H1 (cell line): ENCODE measurements around the gene AIG1. TPM values are rescaled to one million over a fixed set of nuclear protein-coding genes. Genes with fewer than 3 reads are reported as not detected.

ENCODE experiments used
- CTCF ChIA-PET: fragments of 300-600 bp; sonication (Branson Sonifier 250); formaldehyde crosslinking; loops from one replicate; lab custom pipeline; 2021; ENCODE audit not compliant: partially characterized antibody; lab: Charles Lee
- POLR2A ChIA-PET: fragments of 300-600 bp; sonication (Branson Sonifier 250); formaldehyde crosslinking; loops from one replicate; lab custom pipeline; 2021; ENCODE audit warnings: inconsistent platforms; ENCODE audit not compliant: partially characterized antibody; lab: Charles Lee
- DNase-seq, 2 experiments: peaks; one replicate each; pipeline versions ENCODE4 v3.0.0 to v3.0.0-alpha.2; 2010 to 2022; ENCODE audit warnings: low spot score in 2 of 2, low read depth in 1 of 2, mixed read lengths in 1 of 2
- FAIRE-seq: peaks from 2 replicates; lab custom pipeline; 2011; peaks lifted over from hg19 to GRCh38; lab: Jason Lieb, UNC
- H2AFZ ChIP-seq: 2 replicates; pipeline ENCODE4 v1.8.1; 2012; ENCODE audit warnings: low read length, inconsistent platforms
- H2AK5ac ChIP-seq: 2 replicates; pipeline ENCODE4 v1.6.1; 2013; ENCODE audit warnings: low read depth, low read length
- H2BK120ac ChIP-seq: replicated peaks from 2 replicates; pipeline ENCODE3; 2013; ENCODE audit warnings: low read depth, low read length, inconsistent platforms
- H2BK12ac ChIP-seq: 2 replicates; pipeline ENCODE4 v1.6.1; 2013; ENCODE audit warnings: low read depth, low read length
- H2BK15ac ChIP-seq: 2 replicates; pipeline ENCODE4 v1.6.1; 2013; ENCODE audit warnings: low read length
- H2BK20ac ChIP-seq: 2 replicates; pipeline ENCODE4 v1.6.1; 2013; ENCODE audit warnings: low read length
- H2BK5ac ChIP-seq: 2 replicates; pipeline ENCODE4 v1.6.1; 2013; ENCODE audit warnings: low read depth, low read length
- H3K14ac ChIP-seq: 2 replicates; pipeline ENCODE4 v1.6.1; 2013; ENCODE audit warnings: inconsistent platforms; ENCODE audit not compliant: insufficient read length
- H3K18ac ChIP-seq: 2 replicates; pipeline ENCODE4 v1.6.1; 2013; ENCODE audit warnings: low read length; ENCODE audit errors: extremely low read depth
- H3K23ac ChIP-seq: 2 replicates; pipeline ENCODE4 v1.6.1; 2013; ENCODE audit warnings: inconsistent platforms; ENCODE audit not compliant: insufficient read length
- H3K23me2 ChIP-seq: 2 replicates; pipeline ENCODE4 v1.6.1; 2013; ENCODE audit warnings: low read depth, low read length
- H3K27ac ChIP-seq: 2 replicates; pipeline ENCODE4 v1.6.1; 2011; ENCODE audit warnings: low read depth, low read length, inconsistent platforms
- H3K27me3 ChIP-seq, 4 experiments: replicated peaks in 1 of 4; 1 replicate in 1 of 4; 2 replicates in 3 of 4; pipeline versions ENCODE4 v1.6.1 to v1.8.1; 2011 to 2013; ENCODE audit warnings: low read length in 3 of 4, mild to moderate bottlenecking in 3 of 4, inconsistent platforms in 2 of 4, mixed read lengths in 2 of 4, moderate library complexity in 1 of 4; ENCODE audit not compliant: control insufficient read depth in 3 of 4, insufficient read depth in 3 of 4; ENCODE audit errors: extremely low read depth in 1 of 4
- H3K36me3 ChIP-seq, 4 experiments: 2 replicates each; pipeline versions ENCODE4 v1.6.1 to v1.8.1; 2011 to 2013; ENCODE audit warnings: mild to moderate bottlenecking in 4 of 4, low read length in 3 of 4, moderate library complexity in 2 of 4, control low read depth in 1 of 4, inconsistent platforms in 1 of 4; ENCODE audit not compliant: insufficient read depth in 4 of 4, control insufficient read depth in 2 of 4
- H3K4ac ChIP-seq: replicated peaks from 2 replicates; pipeline ENCODE3; 2013; ENCODE audit warnings: low read length, low read depth, mixed read lengths, inconsistent platforms; ENCODE audit not compliant: insufficient read length
- H3K4me1 ChIP-seq, 4 experiments: replicated peaks in 1 of 4; 1 replicate in 1 of 4; 2 replicates in 3 of 4; pipeline versions ENCODE4 v1.6.1 to v1.8.1; 2011 to 2013; ENCODE audit warnings: low read length in 3 of 4, inconsistent platforms in 2 of 4, mixed read lengths in 1 of 4; ENCODE audit not compliant: insufficient read depth in 4 of 4, control insufficient read depth in 3 of 4
- H3K4me2 ChIP-seq, 2 experiments: 2 replicates each; pipeline versions ENCODE4 v1.6.1 to v1.8.1; 2011 to 2013; ENCODE audit warnings: low read depth in 2 of 2, low read length in 2 of 2, control low read depth in 1 of 2, inconsistent platforms in 1 of 2, mild to moderate bottlenecking in 1 of 2; ENCODE audit not compliant: insufficient read depth in 1 of 2
- H3K4me3 ChIP-seq, 4 experiments: fragments of 200-600, 300-600 bp in 1 of 4; sonication (generic), shearing (Covaris generic), sonication (Bioruptor Twin) in 1 of 4; 2 replicates each; pipeline versions ENCODE4 v1.5.1 to v1.8.1; 2011 to 2016; ENCODE audit warnings: low read length in 4 of 4, low read depth in 3 of 4, control low read depth in 2 of 4, inconsistent platforms in 2 of 4, mild to moderate bottlenecking in 2 of 4, mixed read lengths in 1 of 4, moderate library complexity in 1 of 4; ENCODE audit not compliant: insufficient read depth in 2 of 4; ENCODE audit errors: extremely low read depth in 1 of 4
- H3K56ac ChIP-seq: replicated peaks from 2 replicates; pipeline ENCODE3; 2013; ENCODE audit warnings: low read depth, mild to moderate bottlenecking, mixed read lengths, low read length, inconsistent platforms; ENCODE audit not compliant: insufficient read length
- H3K79me1 ChIP-seq: 2 replicates; pipeline ENCODE4 v1.6.1; 2013; ENCODE audit warnings: low read depth, low read length, control low read depth
- H3K79me2 ChIP-seq, 2 experiments: 2 replicates each; pipeline versions ENCODE4 v1.6.1 to v1.8.1; 2012 to 2013; ENCODE audit warnings: low read length in 2 of 2, mild to moderate bottlenecking in 2 of 2, inconsistent platforms in 1 of 2; ENCODE audit not compliant: insufficient read depth in 2 of 2, control insufficient read depth in 1 of 2
- H3K9ac ChIP-seq, 4 experiments: replicated peaks in 1 of 4; 1 replicate in 1 of 4; 2 replicates in 3 of 4; pipeline versions ENCODE4 v1.6.1 to v1.8.1; 2011 to 2013; ENCODE audit warnings: low read depth in 3 of 4, low read length in 3 of 4, control low read depth in 2 of 4, mild to moderate bottlenecking in 2 of 4, moderate library complexity in 2 of 4, inconsistent platforms in 1 of 4; ENCODE audit errors: extremely low read depth in 1 of 4
- H3K9me3 ChIP-seq, 2 experiments: 2 replicates each; pipeline versions ENCODE4 v1.6.1 to v1.8.1; 2012 to 2013; ENCODE audit warnings: mild to moderate bottlenecking in 2 of 2, moderate library complexity in 2 of 2, control low read depth in 1 of 2, inconsistent platforms in 1 of 2, low read depth in 1 of 2, low read length in 1 of 2, mixed read lengths in 1 of 2; ENCODE audit not compliant: insufficient read depth in 2 of 2
- H4K20me1 ChIP-seq, 2 experiments: replicated peaks in 1 of 2; 2 replicates each; pipeline versions ENCODE3 to v1.8.1; 2011 to 2013; ENCODE audit warnings: inconsistent platforms in 2 of 2, low read length in 2 of 2, mild to moderate bottlenecking in 1 of 2; ENCODE audit not compliant: insufficient read depth in 2 of 2, control insufficient read depth in 1 of 2
- H4K5ac ChIP-seq: 2 replicates; pipeline ENCODE4 v1.6.1; 2013; ENCODE audit warnings: low read length, low read depth, mixed read lengths, inconsistent platforms; ENCODE audit not compliant: insufficient read length
- H4K8ac ChIP-seq: 2 replicates; pipeline ENCODE4 v1.8.0; 2013; ENCODE audit warnings: mild to moderate bottlenecking, moderate library complexity, low read length, inconsistent platforms; ENCODE audit not compliant: insufficient read depth; ENCODE audit errors: extremely low read depth
- H4K91ac ChIP-seq: replicated peaks from 2 replicates; pipeline ENCODE3; 2013; ENCODE audit warnings: low read length, mixed read lengths, inconsistent platforms; ENCODE audit not compliant: insufficient read length
- ATF3 ChIP-seq: IDR thresholded peaks from 2 replicates; pipeline ENCODE4 v1.6.1; 2011; ENCODE audit warnings: low read depth, mild to moderate bottlenecking, low read length; ENCODE audit not compliant: insufficient read depth
- BACH1 ChIP-seq: IDR thresholded peaks from 2 replicates; pipeline ENCODE4 v1.6.1; 2012; ENCODE audit warnings: low read length, improper control_type of control experiment
- FOSL1 ChIP-seq: IDR thresholded peaks from 2 replicates; pipeline ENCODE4 v1.6.1; 2011; ENCODE audit warnings: mild to moderate bottlenecking, low read depth, low read length, moderate library complexity; ENCODE audit not compliant: insufficient read depth
- JUND ChIP-seq: IDR thresholded peaks from 2 replicates; pipeline ENCODE4 v1.6.1; 2011; ENCODE audit warnings: mild to moderate bottlenecking, improper control_type of control experiment, low read length
- KDM5A ChIP-seq: fragments of 200-600 bp; IDR thresholded peaks from 2 replicates; pipeline ENCODE4 v1.7.1; 2012; ENCODE audit warnings: mild to moderate bottlenecking, low read length, inconsistent platforms, mixed read lengths
- RAD21 ChIP-seq, 2 experiments: IDR thresholded peaks in 1 of 2; conservative IDR thresholded peaks in 1 of 2; 2 replicates each; pipeline ENCODE4 v1.6.1; 2011; ENCODE audit warnings: low read depth in 2 of 2, low read length in 2 of 2, improper control_type of control experiment in 1 of 2, inconsistent platforms in 1 of 2, mild to moderate bottlenecking in 1 of 2, moderate library complexity in 1 of 2
- RBBP5 ChIP-seq: IDR thresholded peaks from 2 replicates; pipeline ENCODE4 v1.7.1; 2012; ENCODE audit warnings: low read depth, mild to moderate bottlenecking, inconsistent platforms, low read length, moderate library complexity, borderline replicate concordance
- SIN3A ChIP-seq, 2 experiments: IDR thresholded peaks in 1 of 2; conservative IDR thresholded peaks in 1 of 2; 2 replicates each; pipeline ENCODE4 v1.6.1; 2011 to 2012; ENCODE audit warnings: low read length in 2 of 2, improper control_type of control experiment in 1 of 2, low read depth in 1 of 2, mild to moderate bottlenecking in 1 of 2
- WGBS, 2 experiments: shearing (Covaris generic) in 1 of 2; methylation state at CpG; one replicate each; pipeline versions ENCODE4 v1.1.6 to v1.1.7; 2013 to 2015; ENCODE audit warnings: low lambda C conversion rate in 2 of 2, mixed read lengths in 2 of 2, inconsistent platforms in 1 of 2, low coverage in 1 of 2, missing lambda C conversion rate in 1 of 2; ENCODE audit not compliant: insufficient replicate concordance in 2 of 2, insufficient coverage in 1 of 2, insufficient read length in 1 of 2; ENCODE audit errors: extremely low coverage in 1 of 2, missing lambda C conversion rate in 1 of 2; 5-methylcytosine and 5-hydroxymethylcytosine counted together
- polyA plus RNA-seq, 7 experiments: library from polyadenylated mRNA; depleted of rRNA in 3 of 7; stranded (reverse) in 5 of 7; unstranded in 2 of 7; fragments of >200 nt in 5 of 7; fragments of 200-250 nt in 2 of 7; gene quantifications; 1 replicate in 5 of 7; 2 replicates in 1 of 7; 4 replicates in 1 of 7; pipeline versions ENCODE4 v1.2.1 to v1.2.3, GENCODE V29; 2011 to 2013; ENCODE audit warnings: missing spikeins in 2 of 7, mixed read lengths in 2 of 7
- total RNA-seq: library from RNA; stranded (reverse); fragmentation: NEBNext Ultra II Directional; extraction: Animal tissue kit (Norgen Biotek cat#: 25700); gene quantifications from 2 replicates; pipeline ENCODE4 v1.2.1, GENCODE V29; 2021
- TF ChIP-seq, protein P1 (sequence below), 3 experiments: IDR thresholded peaks; 1 replicate in 2 of 3; 2 replicates in 1 of 3; pipeline versions ENCODE4 v1.5.1 to v1.6.1; 2011; ENCODE audit warnings: low read length in 3 of 3, mild to moderate bottlenecking in 3 of 3, inconsistent platforms in 2 of 3, low read depth in 1 of 3, moderate library complexity in 1 of 3; ENCODE audit not compliant: insufficient read depth in 1 of 3; ENCODE audit errors: control extremely low read depth in 1 of 3

The AIG1 gene
- total and polyA plus RNA-seq, 2 of the 8 experiments (the other 6 are each of a cell fraction or from before 2014, with no cell fraction given): 56.6 to 58.4 TPM

DNA sequence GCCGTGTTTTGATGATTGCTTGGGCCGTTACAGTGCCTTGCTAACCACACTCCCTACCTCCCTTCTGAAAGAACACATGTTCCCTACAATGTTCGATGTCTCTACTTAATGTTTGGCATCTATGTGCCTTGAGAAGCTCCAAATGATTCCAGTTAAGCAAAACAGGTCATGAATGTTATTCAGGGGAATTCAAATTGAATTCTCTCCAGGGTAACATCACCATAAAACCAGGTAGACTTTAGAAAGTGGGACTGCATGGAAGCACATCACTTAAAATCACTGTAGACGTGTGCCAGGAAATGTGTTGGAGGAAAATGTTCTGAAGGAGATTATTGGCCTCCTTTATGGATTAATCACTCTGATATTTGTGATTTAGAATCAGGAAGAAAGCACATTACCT is 261.7 kb downstream of the AIG1 start:
- no peak overlapping the region for H2BK120ac ChIP-seq
- H2BK20ac ChIP-seq: no peak overlapping the region
- H2BK12ac ChIP-seq: no peak overlapping the region
- H3K27me3 ChIP-seq: no peaks in the 10 kb centered on the region
- no peak overlapping the region for H4K5ac ChIP-seq
- H3K4ac ChIP-seq: no peak overlapping the region
- H3K79me1 ChIP-seq: no peaks in the 10 kb centered on the region
- H2AFZ ChIP-seq: no peak overlapping the region
- H3K18ac ChIP-seq: no peak overlapping the region
- H2AK5ac ChIP-seq: no peak overlapping the region
- no peaks in the 10 kb centered on the region for H3K4me1 ChIP-seq
- no peaks in the 10 kb centered on the region for H3K9me3 ChIP-seq
- WGBS, 2 experiments: 93% methylated on average over 4 of the region's 4 CpGs; no CpG with 5 or more reads in 1 of the 2 experiments
- DNase-seq (no peak), FAIRE-seq (no peak)
- H3K79me2 ChIP-seq: no peaks in the 10 kb centered on the region
- no peak overlapping the region for H2BK5ac ChIP-seq
- ChIA-PET POLR2A (no interaction called here), CTCF (interaction anchor here (1.5 to 2.9 kb wide), 2 partner anchors 15 to 105 kb away, joined by 3 to 9 read pairs; no protein-coding TSS in a partner anchor)
- no peak overlapping the region for H3K56ac ChIP-seq
- no peak overlapping the region for H3K23ac ChIP-seq
- no peak overlapping the region for H3K4me3 ChIP-seq
- H3K4me2 ChIP-seq: no peak overlapping the region
- H3K27ac ChIP-seq: no peak overlapping the region
- no peak overlapping the region for H4K91ac ChIP-seq
- no peak overlapping the region for H3K14ac ChIP-seq
- no peaks in the 10 kb centered on the region for H4K20me1 ChIP-seq
- H2BK15ac ChIP-seq: no peak overlapping the region
- H4K8ac ChIP-seq: no peak overlapping the region
- no peaks in the 10 kb centered on the region for H3K36me3 ChIP-seq
- H3K9ac ChIP-seq: no peak overlapping the region
- no peaks in the 10 kb centered on the region for H3K23me2 ChIP-seq
- TF ChIP-seq RAD21 (IDR thresholded peaks at IDR 0.05 in 1 of 2, conservative IDR thresholded peaks at IDR 0.05 in 1 of 2; ENCODE audit: low read depth in 2 of 2, low read length in 2 of 2): no peak
- TF ChIP-seq FOSL1: no peak
- no peak for TF ChIP-seq SIN3A (conservative IDR thresholded peaks at IDR 0.05 in 1 of 2, IDR thresholded peaks at IDR 0.05 in 1 of 2; ENCODE audit: low read depth in 1 of 2, low read length in 2 of 2)
- no peak for TF ChIP-seq BACH1
- TF ChIP-seq JUND: no peak
- TF ChIP-seq KDM5A: no peak
- no peak for TF ChIP-seq RBBP5
- TF ChIP-seq ATF3: no peak
- TF ChIP-seq, protein P1, sequence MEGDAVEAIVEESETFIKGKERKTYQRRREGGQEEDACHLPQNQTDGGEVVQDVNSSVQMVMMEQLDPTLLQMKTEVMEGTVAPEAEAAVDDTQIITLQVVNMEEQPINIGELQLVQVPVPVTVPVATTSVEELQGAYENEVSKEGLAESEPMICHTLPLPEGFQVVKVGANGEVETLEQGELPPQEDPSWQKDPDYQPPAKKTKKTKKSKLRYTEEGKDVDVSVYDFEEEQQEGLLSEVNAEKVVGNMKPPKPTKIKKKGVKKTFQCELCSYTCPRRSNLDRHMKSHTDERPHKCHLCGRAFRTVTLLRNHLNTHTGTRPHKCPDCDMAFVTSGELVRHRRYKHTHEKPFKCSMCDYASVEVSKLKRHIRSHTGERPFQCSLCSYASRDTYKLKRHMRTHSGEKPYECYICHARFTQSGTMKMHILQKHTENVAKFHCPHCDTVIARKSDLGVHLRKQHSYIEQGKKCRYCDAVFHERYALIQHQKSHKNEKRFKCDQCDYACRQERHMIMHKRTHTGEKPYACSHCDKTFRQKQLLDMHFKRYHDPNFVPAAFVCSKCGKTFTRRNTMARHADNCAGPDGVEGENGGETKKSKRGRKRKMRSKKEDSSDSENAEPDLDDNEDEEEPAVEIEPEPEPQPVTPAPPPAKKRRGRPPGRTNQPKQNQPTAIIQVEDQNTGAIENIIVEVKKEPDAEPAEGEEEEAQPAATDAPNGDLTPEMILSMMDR (IDR thresholded peaks at IDR 0.05; ENCODE audit: control extremely low read depth in 1 of 3, insufficient read depth in 1 of 3, low read depth in 1 of 3, low read length in 3 of 3): no peak
